Renal cortex interstitium (tissue), 11 donors: ENCODE data around the gene ZNF507. TPM values are rescaled to one million over a fixed set of nuclear protein-coding genes. Genes with fewer than 3 reads are reported as not detected.
"Not testable (repeated sequence)": the region's sequence is repeated elsewhere in the genome, so short reads cannot be mapped to it uniquely, and the experiment has no call there.

Experiments used
- DNase-seq, 11 donors: peaks; one replicate each; pipeline ENCODE4 v3.0.0-alpha.2; 2013; ENCODE audit warnings: low read depth in 9 of 11, low spot score in 4 of 11; ENCODE audit errors: extremely low read depth in 1 of 11
- polyA plus RNA-seq, 3 donors: library from polyadenylated mRNA; unstranded; fragments of 120-200 nt; gene quantifications; one replicate each; pipeline ENCODE4 v1.2.1, GENCODE V29; 2013; ENCODE audit not compliant: insufficient read length in 3 of 3

ZNF507 gene
- polyA plus RNA-seq, 3 donors, result 24.7 to 29.7 (median 28.1) TPM

GRCh38 chr19:32358321-32358720 lies 12.9 kb downstream of the ZNF507 start:
- DNase-seq, result no peak

- DNase-seq, result no peak
Observed at GRCh38 chr19:32359581-32359980, 14.2 kb downstream of the ZNF507 start.

- DNase-seq, result no peak
Observed at GRCh38 chr19:32361574-32362317, 16.3 kb downstream of the ZNF507 start.

GRCh38 chr19:32362318-32362691 lies 16.9 kb downstream of the ZNF507 start:
- DNase-seq, result no peak

GRCh38 chr19:32363175-32363574 lies 17.8 kb downstream of the ZNF507 start:
- DNase-seq, result no peak

- DNase-seq, result no peak
Observed at GRCh38 chr19:32363632-32364031, 18.2 kb downstream of the ZNF507 start.

GRCh38 chr19:32364040-32364439 lies 18.6 kb downstream of the ZNF507 start:
- no peak for DNase-seq

- no peak for DNase-seq
Observed at GRCh38 chr19:32367063-32367462, 21.7 kb downstream of the ZNF507 start.

GRCh38 chr19:32367948-32368536 lies 22.6 kb downstream of the ZNF507 start:
- no peak for DNase-seq

GRCh38 chr19:32368787-32369186 lies 23.4 kb downstream of the ZNF507 start:
- no peak for DNase-seq

GRCh38 chr19:32372726-32373517 lies 27.5 kb downstream of the ZNF507 start:
- DNase-seq, result no peak

- DNase-seq, result peak in 7 of 11 donors; percentile 16 to 68 (median 24)
Observed at GRCh38 chr19:32373585-32374295, 28.3 kb downstream of the ZNF507 start.

GRCh38 chr19:32374362-32374761 lies 29.0 kb downstream of the ZNF507 start:
- DNase-seq, result not testable (repeated sequence)

- not testable (repeated sequence) for DNase-seq
Observed at GRCh38 chr19:32377088-32377487, 31.7 kb downstream of the ZNF507 start.

GRCh38 chr19:32380269-32380668 lies 34.9 kb downstream of the ZNF507 start:
- DNase-seq, result no peak

GRCh38 chr19:32387701-32388392 lies 42.4 kb downstream of the ZNF507 start:
- DNase-seq, result peak in 3 of 11 donors; percentile 36 to 41 (median 40)

GRCh38 chr19:32388393-32388855 lies 43.0 kb downstream of the ZNF507 start:
- no peak for DNase-seq

- DNase-seq, result no peak
Observed at GRCh38 chr19:32392901-32393300, 47.5 kb downstream of the ZNF507 start.
